GM21737 (cell line): ENCODE measurements around the gene SLC35A1.

Source experiments
- ATAC-seq: cut with Tn5 transposase; IDR thresholded peaks from one replicate; pipeline ENCODE4 v1.9.1; 2021; ENCODE audit warnings: mild to moderate bottlenecking, moderate library complexity; ENCODE audit not compliant: unreplicated experiment

Gene SLC35A1

GRCh38 chr6:87522686-87523085 is 49.9 kb downstream of the SLC35A1 start:
- no peak for ATAC-seq

DNA sequence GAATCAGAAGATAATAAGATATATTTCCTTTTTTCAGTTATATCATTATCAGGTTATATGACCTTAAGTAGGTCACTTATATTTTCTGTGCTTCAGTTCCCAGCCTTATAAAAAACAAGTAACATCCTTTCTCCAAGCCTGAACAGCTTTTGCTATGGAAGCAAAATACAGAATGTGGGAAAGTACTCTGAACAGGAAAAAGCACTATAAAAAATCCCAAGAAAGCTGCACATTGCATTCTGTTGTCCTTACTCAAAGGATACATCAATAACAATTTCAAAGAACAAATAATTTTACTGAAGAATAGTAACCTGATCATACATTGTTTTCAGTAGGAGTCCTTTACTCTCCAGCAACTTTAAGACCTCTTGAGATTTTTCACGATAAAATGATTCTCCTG is 56.4 kb downstream of the SLC35A1 start:
- no peak for ATAC-seq

- ATAC-seq, result no peak
These were observed 61.7 kb downstream of the SLC35A1 start for GRCh38 chr6:87534377-87535047.

GRCh38 chr6:87538510-87539260 is 65.9 kb downstream of the SLC35A1 start:
- no peak for ATAC-seq

DNA sequence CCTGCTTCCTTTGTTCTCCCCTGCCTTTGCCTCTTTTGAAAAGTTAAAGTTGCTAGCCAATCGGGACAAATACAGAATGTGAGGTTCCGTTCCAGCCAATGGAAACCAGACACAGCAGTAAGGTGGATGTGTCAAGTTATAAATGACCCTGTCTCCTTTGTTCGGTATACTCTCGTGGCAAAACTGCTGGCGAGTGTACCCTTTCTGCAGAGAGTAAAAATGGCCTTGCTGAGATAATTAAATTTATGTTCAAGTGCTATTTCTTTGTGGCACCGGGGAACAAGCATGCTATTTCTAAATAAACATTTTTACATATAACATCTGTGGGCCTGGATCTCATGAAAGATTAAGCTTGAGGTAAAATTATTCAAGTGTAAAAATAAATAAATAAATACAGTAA is 66.8 kb downstream of the SLC35A1 start:
- ATAC-seq, result no peak

DNA sequence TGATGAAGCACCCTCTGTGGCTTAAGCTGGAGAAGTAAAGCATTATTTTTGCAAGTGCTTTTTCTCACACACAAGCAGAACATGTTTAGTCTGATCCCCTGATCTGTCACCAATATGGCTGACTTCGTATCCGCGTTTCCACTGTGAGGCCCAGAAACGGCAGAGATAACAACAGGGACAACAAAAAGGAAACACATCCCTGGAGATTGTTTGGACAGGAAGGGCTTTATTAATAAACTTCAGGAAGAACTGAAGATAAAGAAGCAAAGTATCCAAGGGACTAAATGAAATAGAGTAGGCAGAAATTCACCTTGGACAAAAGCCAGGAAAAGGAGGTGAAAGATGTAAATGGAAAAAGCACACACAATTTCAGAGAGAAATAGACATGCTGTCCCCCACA is 67.8 kb downstream of the SLC35A1 start:
- ATAC-seq, result no peak

DNA sequence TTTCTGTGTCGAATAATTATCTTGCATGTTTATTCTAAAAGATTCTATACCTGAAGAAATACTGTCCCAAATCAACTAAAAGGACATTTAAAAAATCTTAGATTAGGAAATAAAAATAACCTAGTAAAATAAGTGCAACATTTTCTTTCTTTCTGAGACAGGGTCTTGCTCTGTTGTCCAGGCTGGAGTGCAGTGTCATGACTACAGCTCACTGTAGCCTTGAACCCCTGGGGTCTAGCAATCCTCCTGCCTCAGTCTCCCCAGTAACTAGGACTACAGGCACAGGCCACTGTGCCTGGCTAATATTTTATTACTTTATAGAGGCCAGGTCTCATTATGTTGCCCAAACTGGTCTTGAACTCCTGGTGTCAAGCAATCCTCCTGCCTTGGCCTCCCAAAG is 68.3 kb downstream of the SLC35A1 start:
- ATAC-seq, result no peak

GRCh38 chr6:87541744-87542143 is 69.0 kb downstream of the SLC35A1 start:
- no peak for ATAC-seq

- no peak for ATAC-seq
These were observed 71.1 kb downstream of the SLC35A1 start for GRCh38 chr6:87543696-87544473.

DNA sequence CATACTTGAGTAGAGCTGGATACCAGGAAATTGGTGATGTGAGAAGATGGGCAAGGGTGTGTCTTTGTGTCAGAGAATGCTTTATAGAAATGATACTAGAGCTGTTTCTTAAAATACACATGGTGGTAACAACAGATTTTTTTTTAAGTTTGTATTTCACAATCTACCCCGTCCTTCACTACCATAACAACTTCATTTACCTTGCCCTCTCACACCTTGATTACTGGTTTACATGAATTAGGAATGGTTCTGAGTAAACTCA is 71.6 kb downstream of the SLC35A1 start:
- ATAC-seq, result no peak

- ATAC-seq, result no peak
These were observed 79.0 kb downstream of the SLC35A1 start for GRCh38 chr6:87551799-87552198.

DNA sequence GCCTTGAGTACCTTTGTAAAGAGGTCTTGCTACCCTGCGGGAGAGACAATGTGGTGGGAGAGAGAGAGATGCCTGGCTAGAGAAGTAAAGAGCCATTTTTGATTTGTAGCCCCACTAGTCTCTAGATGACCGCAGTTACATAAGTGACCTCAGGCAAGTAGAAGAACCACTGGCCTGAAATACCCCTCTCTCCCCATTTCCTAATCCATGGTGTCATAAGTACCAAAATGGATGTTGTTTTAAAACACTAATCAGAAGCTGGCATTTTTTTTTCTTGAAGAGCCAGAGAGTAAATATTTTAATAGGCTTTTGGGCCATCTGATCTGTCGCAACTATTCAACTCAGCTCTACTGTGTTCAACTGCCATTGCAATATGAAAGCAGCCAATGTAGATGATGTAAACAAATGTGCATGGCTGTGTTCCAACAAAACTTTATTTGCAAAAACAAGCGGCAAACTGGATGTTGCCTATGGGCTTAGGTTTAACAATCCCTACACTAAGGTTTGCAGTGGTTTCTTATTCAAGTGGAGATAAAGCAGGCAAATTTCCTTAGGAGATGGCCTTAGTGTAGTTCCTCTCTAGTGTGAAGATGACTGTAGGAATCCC is 80.5 kb downstream of the SLC35A1 start:
- ATAC-seq, result no peak

DNA sequence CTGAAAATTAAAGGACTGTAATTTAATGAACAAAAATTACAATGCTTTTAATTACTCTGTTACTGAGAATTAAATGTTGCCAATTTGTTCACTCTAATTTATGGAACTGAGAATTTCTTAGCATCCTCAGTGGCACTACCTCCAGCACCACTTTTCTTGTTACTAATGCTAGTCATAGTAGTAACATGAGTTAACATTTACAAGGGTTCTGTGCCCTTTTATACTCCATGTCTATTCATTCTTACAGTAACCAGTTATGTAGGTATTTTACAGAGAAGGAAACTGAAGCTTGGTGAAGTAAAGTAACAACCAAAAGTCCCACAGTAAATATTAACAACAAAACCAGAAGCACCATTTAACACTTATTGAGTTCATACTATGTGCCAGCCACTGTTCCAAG is 82.7 kb downstream of the SLC35A1 start:
- no peak for ATAC-seq

- ATAC-seq, result no peak
These were observed 85.7 kb downstream of the SLC35A1 start for GRCh38 chr6:87558446-87558845.

- ATAC-seq, result no peak
These were observed 88.2 kb downstream of the SLC35A1 start for GRCh38 chr6:87561017-87561416.
